ENCODE data around the gene LMAN1L. TPM values are rescaled to one million over a fixed set of nuclear protein-coding genes. Genes with fewer than 3 reads are reported as not detected.

The LMAN1L gene
- total RNA-seq, 5 donors from 2014 or later (not counting 1 experiment from before 2014, with no cell fraction given): 0.42 to 1.6 (median 0.44) TPM

- H3K27ac Mint-ChIP-seq: peak overlapping the region; percentile 99 to 100
- peak overlapping the region in 1 of 2 donors; percentile 5 for H3K4me3 ChIP-seq (ENCODE audit: control insufficient read depth in 1 of 2, extremely low read depth in 1 of 2, low read length in 1 of 2)
- WGBS (ENCODE audit: insufficient coverage): no CpG with 5 or more reads among the region's 1 CpG
- peaks cover 0 to 41% of the 10 kb centered on the region in 2 donors for H3K36me3 ChIP-seq (ENCODE audit: control insufficient read depth in 2 of 2, extremely low read depth in 1 of 2, insufficient read depth in 1 of 2, low read length in 1 of 2)
- H3K27me3 Mint-ChIP-seq: no peaks in the 10 kb centered on the region
- H3K9me3 ChIP-seq: no peaks in the 10 kb centered on the region
- POLR2A ChIA-PET: no interaction called here
- peak overlapping the region; percentile 66 to 93 (median 84) for H3K4me3 Mint-ChIP-seq
- no peaks in the 10 kb centered on the region for H3K9me3 Mint-ChIP-seq
- DNase-seq: no peak
- H3K36me3 Mint-ChIP-seq: peaks cover 15% of the 10 kb centered on the region
- H3K4me1 Mint-ChIP-seq: peaks cover 92 to 94% (median 93%) of the 10 kb centered on the region in 3 donors
- no peak for ATAC-seq (replicated peaks in 1 of 4)
- CTCF ChIA-PET: interaction anchor here in 1 of 2 donors (1.8 to 8.6 kb wide), 3 partner anchors 11 to 20 kb away, joined by 9 to 158 read pairs (median 139); partner anchors contain the start of gene CSK
- H3K27me3 ChIP-seq (replicated peaks in 1 of 2; ENCODE audit: control insufficient read depth in 2 of 2, extremely low read depth in 1 of 2, insufficient read depth in 2 of 2, low read length in 1 of 2): no peaks in the 10 kb centered on the region
- peaks cover 79 to 96% of the 10 kb centered on the region in 2 experiments for H3K4me1 ChIP-seq (ENCODE audit: control insufficient read depth in 1 of 2, extremely low read depth in 1 of 2, insufficient read depth in 2 of 2, low read length in 2 of 2)
- H3K27ac ChIP-seq (ENCODE audit: low read length): peak overlapping the region; percentile 93
Measured at GRCh38 chr15:74791007-74791406, 21.6 kb upstream of the LMAN1L start.

- ATAC-seq (replicated peaks in 1 of 4) (no peak), DNase-seq (no peak)
- H3K4me3 Mint-ChIP-seq: peak overlapping the region; percentile 66 to 93 (median 84)
- H3K36me3 ChIP-seq (ENCODE audit: control insufficient read depth in 2 of 2, extremely low read depth in 1 of 2, insufficient read depth in 1 of 2, low read length in 1 of 2): peaks cover 0 to 39% of the 10 kb centered on the region in 2 donors
- H3K9me3 Mint-ChIP-seq: no peaks in the 10 kb centered on the region
- H3K27me3 Mint-ChIP-seq: no peaks in the 10 kb centered on the region
- H3K27ac Mint-ChIP-seq: peak overlapping the region; percentile 99 to 100
- 69% methylated on average over 2 of the region's 7 CpGs for WGBS (ENCODE audit: insufficient coverage)
- no peaks in the 10 kb centered on the region for H3K27me3 ChIP-seq (replicated peaks in 1 of 2; ENCODE audit: control insufficient read depth in 2 of 2, extremely low read depth in 1 of 2, insufficient read depth in 2 of 2, low read length in 1 of 2)
- CTCF ChIA-PET: interaction anchor here (1.1 to 8.6 kb wide), 4 partner anchors 11 to 110 kb away, joined by 3 to 158 read pairs (median 72); partner anchors contain the start of gene CSK (in 1 of the 2)
- no peaks in the 10 kb centered on the region for H3K9me3 ChIP-seq
- POLR2A ChIA-PET: interaction anchor here in 1 of 2 donors (1.0 kb wide), 1 partner anchor 11 kb away, joined by 4 read pairs; no protein-coding TSS in a partner anchor
- H3K4me1 ChIP-seq (ENCODE audit: control insufficient read depth in 1 of 2, extremely low read depth in 1 of 2, insufficient read depth in 2 of 2, low read length in 2 of 2): peaks cover 81 to 96% of the 10 kb centered on the region in 2 experiments
- H3K4me3 ChIP-seq (ENCODE audit: control insufficient read depth in 1 of 2, extremely low read depth in 1 of 2, low read length in 1 of 2): peak overlapping the region; percentile 20 to 38
- H3K36me3 Mint-ChIP-seq: peaks cover 18% of the 10 kb centered on the region
- H3K4me1 Mint-ChIP-seq: peaks cover 92 to 95% (median 93%) of the 10 kb centered on the region in 3 donors
- H3K27ac ChIP-seq (ENCODE audit: low read length): peak overlapping the region; percentile 93
Measured at GRCh38 chr15:74791667-74792066, 21.0 kb upstream of the LMAN1L start.

- WGBS (ENCODE audit: insufficient coverage): 34% methylated on average over 9 of the region's 12 CpGs
- DNase-seq: peak in 3 of 35 experiments; percentile 21 to 48 (median 24)
- Mint-ChIP-seq H3K27ac (peak overlapping the region; percentile 99 to 100), H3K4me3 (peak overlapping the region; percentile 66 to 93 (median 84)), H3K27me3 (no peaks in the 10 kb centered on the region), H3K9me3 (no peaks in the 10 kb centered on the region), H3K36me3 (peaks cover 18% of the 10 kb centered on the region), H3K4me1 (peaks cover 89 to 94% (median 91%) of the 10 kb centered on the region in 3 donors)
- POLR2A ChIA-PET: interaction anchor here (0.9 to 1.6 kb wide), 4 partner anchors 8 to 15 kb away, joined by 3 to 9 read pairs (median 6); no protein-coding TSS in a partner anchor
- CTCF ChIA-PET: interaction anchor here (0.5 to 8.6 kb wide), 13 partner anchors 11 to 231 kb away, joined by 3 to 158 read pairs (median 6); partner anchors contain the start of genes CSK (in 2 of the 2), CPLX3 (in 1 of the 2) and PPCDC (in 1 of the 2)
- Histone ChIP-seq H3K4me1 (ENCODE audit: control insufficient read depth in 1 of 2, extremely low read depth in 1 of 2, insufficient read depth in 2 of 2, low read length in 2 of 2) (peaks cover 79 to 96% of the 10 kb centered on the region in 2 experiments), H3K4me3 (ENCODE audit: control insufficient read depth in 1 of 2, extremely low read depth in 1 of 2, low read length in 1 of 2) (peak overlapping the region; percentile 20 to 42), H3K27me3 (replicated peaks in 1 of 2; ENCODE audit: control insufficient read depth in 2 of 2, extremely low read depth in 1 of 2, insufficient read depth in 2 of 2, low read length in 1 of 2) (no peaks in the 10 kb centered on the region), H3K27ac (ENCODE audit: low read length) (peak overlapping the region; percentile 93), H3K9me3 (no peaks in the 10 kb centered on the region), H3K36me3 (ENCODE audit: control insufficient read depth in 2 of 2, extremely low read depth in 1 of 2, insufficient read depth in 1 of 2, low read length in 1 of 2) (peaks cover 0 to 43% of the 10 kb centered on the region in 2 donors)
- no peak for ATAC-seq (replicated peaks in 1 of 4)
Measured at GRCh38 chr15:74792227-74793016, 20.2 kb upstream of the LMAN1L start.

GRCh38 chr15:74793135-74794028, 19.3 kb upstream of the LMAN1L start:
- ATAC-seq (replicated peaks in 1 of 4) (peak; percentile 39 to 57 (median 50)), DNase-seq (peak in 34 of 35 experiments; percentile 54 to 86 (median 74))
- H3K4me3 ChIP-seq (ENCODE audit: control insufficient read depth in 1 of 2, extremely low read depth in 1 of 2, low read length in 1 of 2): peak overlapping the region; percentile 20 to 42
- Mint-ChIP-seq H3K4me3 (peak overlapping the region; percentile 28 to 84 (median 57)), H3K4me1 (peaks cover 89 to 94% (median 91%) of the 10 kb centered on the region in 3 donors), H3K27me3 (no peaks in the 10 kb centered on the region), H3K36me3 (peaks cover 22% of the 10 kb centered on the region), H3K27ac (peak overlapping the region; percentile 99 to 100), H3K9me3 (no peaks in the 10 kb centered on the region)
- H3K27me3 ChIP-seq (replicated peaks in 1 of 2; ENCODE audit: control insufficient read depth in 2 of 2, extremely low read depth in 1 of 2, insufficient read depth in 2 of 2, low read length in 1 of 2): no peaks in the 10 kb centered on the region
- ChIA-PET CTCF (interaction anchor here (0.5 to 8.6 kb wide), 18 partner anchors 9 to 230 kb away, joined by 3 to 158 read pairs (median 6); partner anchors contain the start of genes CSK (in 2 of the 2), CPLX3 (in 1 of the 2) and PPCDC (in 1 of the 2)), POLR2A (interaction anchor here (0.5 to 1.6 kb wide), 10 partner anchors 9 to 158 kb away, joined by 3 to 9 read pairs (median 4); partner anchors contain the start of gene CSK (in 1 of the 2))
- no peaks in the 10 kb centered on the region for H3K9me3 ChIP-seq
- 35% methylated on average over 9 of the region's 12 CpGs for WGBS (ENCODE audit: insufficient coverage)
- peaks cover 0 to 52% of the 10 kb centered on the region in 2 donors for H3K36me3 ChIP-seq (ENCODE audit: control insufficient read depth in 2 of 2, extremely low read depth in 1 of 2, insufficient read depth in 1 of 2, low read length in 1 of 2)
- peak overlapping the region; percentile 93 for H3K27ac ChIP-seq (ENCODE audit: low read length)
- peaks cover 76 to 96% of the 10 kb centered on the region in 2 experiments for H3K4me1 ChIP-seq (ENCODE audit: control insufficient read depth in 1 of 2, extremely low read depth in 1 of 2, insufficient read depth in 2 of 2, low read length in 2 of 2)

- peaks cover 89 to 94% (median 91%) of the 10 kb centered on the region in 3 donors for H3K4me1 Mint-ChIP-seq
- H3K27ac Mint-ChIP-seq: peak overlapping the region; percentile 94 to 95
- no peaks in the 10 kb centered on the region for H3K27me3 ChIP-seq (replicated peaks in 1 of 2; ENCODE audit: control insufficient read depth in 2 of 2, extremely low read depth in 1 of 2, insufficient read depth in 2 of 2, low read length in 1 of 2)
- no peak overlapping the region for H3K4me3 ChIP-seq (ENCODE audit: control insufficient read depth in 1 of 2, extremely low read depth in 1 of 2, low read length in 1 of 2)
- ATAC-seq (replicated peaks in 1 of 4) (peak in 2 of 4 experiments; percentile 22 to 27), DNase-seq (peak in 1 of 35 experiments; percentile 18)
- no peaks in the 10 kb centered on the region for H3K9me3 Mint-ChIP-seq
- H3K27ac ChIP-seq (ENCODE audit: low read length): peak overlapping the region; percentile 74
- 75% methylated on average over 3 of the region's 9 CpGs for WGBS (ENCODE audit: insufficient coverage)
- H3K4me3 Mint-ChIP-seq: peak overlapping the region; percentile 54 to 65 (median 55)
- no peaks in the 10 kb centered on the region for H3K27me3 Mint-ChIP-seq
- peaks cover 27% of the 10 kb centered on the region for H3K36me3 Mint-ChIP-seq
- peaks cover 78 to 96% of the 10 kb centered on the region in 2 experiments for H3K4me1 ChIP-seq (ENCODE audit: control insufficient read depth in 1 of 2, extremely low read depth in 1 of 2, insufficient read depth in 2 of 2, low read length in 2 of 2)
- ChIA-PET CTCF (interaction anchor here (0.8 to 8.6 kb wide), 9 partner anchors 10 to 229 kb away, joined by 3 to 158 read pairs (median 9); partner anchors contain the start of genes CSK (in 2 of the 2) and PPCDC (in 1 of the 2)), POLR2A (interaction anchor here (0.6 to 1.6 kb wide), 8 partner anchors 10 to 157 kb away, joined by 3 to 9 read pairs (median 3); partner anchors contain the start of gene CSK (in 1 of the 2))
- no peaks in the 10 kb centered on the region for H3K9me3 ChIP-seq
- H3K36me3 ChIP-seq (ENCODE audit: control insufficient read depth in 2 of 2, extremely low read depth in 1 of 2, insufficient read depth in 1 of 2, low read length in 1 of 2): peaks cover 1 to 59% of the 10 kb centered on the region in 2 donors
Measured at GRCh38 chr15:74794248-74794969, 18.2 kb upstream of the LMAN1L start.

All from T-cell (primary cell).